HG03064 (cell line): ENCODE measurements around the gene IL17REL.

ENCODE experiments used
- ATAC-seq: cut with Tn5 transposase; IDR thresholded peaks from one replicate; pipeline ENCODE4 v1.9.1; 2021; ENCODE audit warnings: low read depth; ENCODE audit not compliant: unreplicated experiment

The IL17REL gene

GRCh38 chr22:50012211-50013181 lies at the start of gene IL17REL:
Gene IL17REL, minus strand, starts transcription at chr22:50012765. Its CDS starts 119 bp downstream, at chr22:50012646.
- no peak for ATAC-seq

- no peak for ATAC-seq
Observed at GRCh38 chr22:50061824-50062355, 49.3 kb upstream of the IL17REL start.

GRCh38 chr22:50061141-50061823 lies 48.7 kb upstream of the IL17REL start:
- no peak for ATAC-seq

GRCh38 chr22:50060441-50061140 lies 48.0 kb upstream of the IL17REL start:
- ATAC-seq = no peak

- no peak for ATAC-seq
Observed at GRCh38 chr22:50059881-50060262, 47.3 kb upstream of the IL17REL start.

- no peak for ATAC-seq
Observed at GRCh38 chr22:50058906-50059880, 46.6 kb upstream of the IL17REL start.

GRCh38 chr22:50058061-50058905 lies 45.7 kb upstream of the IL17REL start, which contains the start of gene TTLL8:
Gene TTLL8, minus strand, starts transcription at chr22:50058298.
- no peak for ATAC-seq

- ATAC-seq = no peak
Observed at GRCh38 chr22:50057278-50058060, 44.9 kb upstream of the IL17REL start.

GRCh38 chr22:50056214-50056972 lies 43.8 kb upstream of the IL17REL start:
- no peak for ATAC-seq

- no peak for ATAC-seq
Observed at GRCh38 chr22:50053861-50054260, 41.3 kb upstream of the IL17REL start.

GRCh38 chr22:50051930-50052329 lies 39.4 kb upstream of the IL17REL start:
- no peak for ATAC-seq

GRCh38 chr22:50049299-50050195 lies 37.0 kb upstream of the IL17REL start:
- ATAC-seq = no peak

- ATAC-seq = no peak
Observed at GRCh38 chr22:50048836-50049235, 36.3 kb upstream of the IL17REL start.

- ATAC-seq = no peak
Observed at GRCh38 chr22:50048061-50048765, 35.6 kb upstream of the IL17REL start.

GRCh38 chr22:50047346-50047745 lies 34.8 kb upstream of the IL17REL start:
- no peak for ATAC-seq
